Measurements from ENCODE around the gene FOXP1.

FOXP1 gene

DNA sequence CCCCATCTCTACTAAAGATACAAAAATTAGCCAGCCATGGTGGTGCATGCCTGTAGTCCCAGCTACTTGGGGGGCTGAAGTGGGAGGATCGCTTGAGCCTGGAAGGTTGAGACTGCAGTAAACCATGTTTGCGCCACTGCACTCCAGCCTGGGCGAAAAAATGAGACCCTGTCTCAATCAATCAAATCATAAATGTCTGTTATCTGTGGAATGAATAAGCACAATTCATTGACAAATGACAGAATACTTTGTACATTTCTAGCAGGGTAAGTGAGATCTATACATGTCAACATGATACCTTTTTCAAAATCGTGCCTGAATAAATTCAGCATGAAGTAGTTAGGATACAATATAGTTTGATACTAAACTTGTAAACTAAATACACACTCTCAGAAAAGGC, 181.2 kb downstream of the FOXP1 start:
- H3K23ac ChIP-seq (ENCODE audit: low read length) = no peak overlapping the region
- H2BK120ac ChIP-seq (ENCODE audit: insufficient read depth, low read length, poor library complexity) = no peak overlapping the region
- no peak overlapping the region for H4K91ac ChIP-seq (ENCODE audit: low read depth, low read length)
- no peak overlapping the region for H4K8ac ChIP-seq (ENCODE audit: low read depth, low read length)
- H3K9ac ChIP-seq (ENCODE audit: low read length) = no peak overlapping the region
- no peaks in the 10 kb centered on the region for H3K79me1 ChIP-seq (ENCODE audit: low read length)
- no peak overlapping the region for H2AFZ ChIP-seq (ENCODE audit: insufficient read depth, low read length, poor library complexity)
- no peak overlapping the region for H2BK12ac ChIP-seq (ENCODE audit: low read length)
- H3K27me3 ChIP-seq (ENCODE audit: insufficient read depth, low read length) = no peaks in the 10 kb centered on the region
- no peak overlapping the region for H3K4me3 ChIP-seq (ENCODE audit: low read depth, low read length)
- H2BK5ac ChIP-seq (ENCODE audit: low read depth, low read length, poor library complexity) = no peak overlapping the region
- H3K36me3 ChIP-seq (ENCODE audit: control insufficient read depth in 1 of 2, insufficient read depth in 2 of 2, low read length in 2 of 2) = no peaks in the 10 kb centered on the region
- H4K12ac ChIP-seq (ENCODE audit: low read depth, low read length) = no peak overlapping the region
- no peak overlapping the region for H3K14ac ChIP-seq (ENCODE audit: low read length)
- no peaks in the 10 kb centered on the region for H3K79me2 ChIP-seq (ENCODE audit: control insufficient read depth, insufficient read depth, low read length, poor library complexity)
- H3K9me3 ChIP-seq (ENCODE audit: insufficient read depth, low read depth, low read length) = no peaks in the 10 kb centered on the region
- H3K4me2 ChIP-seq (ENCODE audit: low read length) = no peak overlapping the region
- no peak overlapping the region for H3K18ac ChIP-seq (ENCODE audit: low read length)
- no peak overlapping the region for H3K27ac ChIP-seq (ENCODE audit: low read depth, low read length)
- H2AK5ac ChIP-seq (ENCODE audit: low read length) = no peak overlapping the region
- DNase-seq = no peak
- no peak overlapping the region for H3K4ac ChIP-seq (ENCODE audit: low read depth, low read length)
- WGBS (ENCODE audit: extremely low coverage, insufficient coverage, insufficient read length) = no CpG with 5 or more reads among the region's 4 CpGs
- H3K4me1 ChIP-seq (ENCODE audit: control insufficient read depth in 1 of 2, insufficient read depth in 2 of 2, low read length in 2 of 2) = no peaks in the 10 kb centered on the region

DNA sequence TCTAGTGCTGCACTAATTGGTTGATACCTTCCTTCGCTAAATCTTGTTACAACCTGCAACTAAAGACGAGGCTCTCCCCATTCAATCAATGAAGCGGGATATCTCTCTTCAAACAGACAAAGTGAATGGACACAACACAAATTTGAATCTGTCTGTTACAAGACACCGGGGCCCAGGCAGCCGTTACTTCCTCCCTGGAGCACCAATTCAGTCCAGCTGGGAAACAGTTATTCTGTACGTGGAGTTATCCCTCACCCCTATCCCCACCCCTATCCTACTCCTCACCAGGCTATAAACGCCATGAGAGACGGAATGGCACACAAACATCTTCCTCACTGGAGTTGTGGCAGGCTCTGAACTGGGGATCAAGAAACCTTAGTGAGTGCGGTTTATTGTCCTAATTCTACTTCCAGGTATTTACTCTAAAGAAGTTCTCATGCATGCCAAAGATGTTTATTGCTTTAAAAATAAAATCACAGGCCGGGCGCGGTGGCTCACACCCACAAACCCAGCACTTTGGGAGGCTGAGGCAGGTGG, 181.8 kb downstream of the FOXP1 start:
- Histone ChIP-seq H3K27me3 (ENCODE audit: insufficient read depth, low read length) (no peaks in the 10 kb centered on the region), H2AK5ac (ENCODE audit: low read length) (no peak overlapping the region), H2BK5ac (ENCODE audit: low read depth, low read length, poor library complexity) (no peak overlapping the region), H3K79me2 (ENCODE audit: control insufficient read depth, insufficient read depth, low read length, poor library complexity) (no peaks in the 10 kb centered on the region), H3K27ac (ENCODE audit: low read depth, low read length) (no peak overlapping the region), H3K9ac (ENCODE audit: low read length) (no peak overlapping the region), H2AFZ (ENCODE audit: insufficient read depth, low read length, poor library complexity) (no peak overlapping the region), H3K4me2 (ENCODE audit: low read length) (no peak overlapping the region), H3K79me1 (ENCODE audit: low read length) (no peaks in the 10 kb centered on the region), H3K4me3 (ENCODE audit: low read depth, low read length) (no peak overlapping the region), H3K18ac (ENCODE audit: low read length) (no peak overlapping the region), H3K23ac (ENCODE audit: low read length) (no peak overlapping the region), H3K14ac (ENCODE audit: low read length) (no peak overlapping the region), H2BK120ac (ENCODE audit: insufficient read depth, low read length, poor library complexity) (no peak overlapping the region), H3K9me3 (ENCODE audit: insufficient read depth, low read depth, low read length) (no peaks in the 10 kb centered on the region), H2BK12ac (ENCODE audit: low read length) (peak overlapping the region; percentile 17), H4K8ac (ENCODE audit: low read depth, low read length) (no peak overlapping the region), H3K36me3 (ENCODE audit: control insufficient read depth in 1 of 2, insufficient read depth in 2 of 2, low read length in 2 of 2) (no peaks in the 10 kb centered on the region), H3K4ac (ENCODE audit: low read depth, low read length) (no peak overlapping the region), H4K12ac (ENCODE audit: low read depth, low read length) (no peak overlapping the region), H3K4me1 (ENCODE audit: control insufficient read depth in 1 of 2, insufficient read depth in 2 of 2, low read length in 2 of 2) (no peaks in the 10 kb centered on the region), H4K91ac (ENCODE audit: low read depth, low read length) (no peak overlapping the region)
- no CpG with 5 or more reads among the region's 12 CpGs for WGBS (ENCODE audit: extremely low coverage, insufficient coverage, insufficient read length)
- no peak for DNase-seq

DNA sequence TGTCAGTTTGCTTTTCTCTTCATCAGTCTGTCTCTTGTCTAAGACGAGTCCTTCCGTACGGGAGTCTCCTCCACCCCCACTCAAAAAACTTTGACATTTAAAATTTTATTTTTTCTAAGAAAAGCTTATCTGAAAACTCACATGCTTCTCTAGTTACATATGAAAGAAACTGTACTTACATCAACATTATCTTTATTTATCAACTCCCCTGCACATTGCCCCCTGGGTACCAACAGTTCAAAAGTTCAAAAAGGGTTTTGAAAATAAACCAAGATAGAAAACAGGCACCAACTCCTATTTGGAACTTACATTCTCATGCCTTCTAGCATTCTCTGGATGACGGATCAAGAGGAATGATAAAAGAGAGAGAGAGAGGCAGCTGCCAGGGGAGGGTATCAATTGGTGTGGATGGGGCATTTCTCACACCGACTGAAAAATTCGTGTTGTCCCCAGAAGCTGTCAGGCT, 182.5 kb downstream of the FOXP1 start:
- Histone ChIP-seq H3K23ac (ENCODE audit: low read length) (no peak overlapping the region), H3K27me3 (ENCODE audit: insufficient read depth, low read length) (no peaks in the 10 kb centered on the region), H3K18ac (ENCODE audit: low read length) (no peak overlapping the region), H4K91ac (ENCODE audit: low read depth, low read length) (no peak overlapping the region), H3K4me1 (ENCODE audit: control insufficient read depth in 1 of 2, insufficient read depth in 2 of 2, low read length in 2 of 2) (no peaks in the 10 kb centered on the region), H2AFZ (ENCODE audit: insufficient read depth, low read length, poor library complexity) (no peak overlapping the region), H3K4ac (ENCODE audit: low read depth, low read length) (no peak overlapping the region), H3K9me3 (ENCODE audit: insufficient read depth, low read depth, low read length) (no peaks in the 10 kb centered on the region), H4K12ac (ENCODE audit: low read depth, low read length) (no peak overlapping the region), H3K9ac (ENCODE audit: low read length) (no peak overlapping the region), H2AK5ac (ENCODE audit: low read length) (no peak overlapping the region), H3K79me2 (ENCODE audit: control insufficient read depth, insufficient read depth, low read length, poor library complexity) (peaks cover 2% of the 10 kb centered on the region), H3K4me3 (ENCODE audit: low read depth, low read length) (no peak overlapping the region), H4K8ac (ENCODE audit: low read depth, low read length) (no peak overlapping the region), H3K79me1 (ENCODE audit: low read length) (no peaks in the 10 kb centered on the region), H3K27ac (ENCODE audit: low read depth, low read length) (no peak overlapping the region), H2BK12ac (ENCODE audit: low read length) (no peak overlapping the region), H3K14ac (ENCODE audit: low read length) (no peak overlapping the region), H2BK5ac (ENCODE audit: low read depth, low read length, poor library complexity) (no peak overlapping the region), H2BK120ac (ENCODE audit: insufficient read depth, low read length, poor library complexity) (no peak overlapping the region), H3K4me2 (ENCODE audit: low read length) (no peak overlapping the region), H3K36me3 (ENCODE audit: control insufficient read depth in 1 of 2, insufficient read depth in 2 of 2, low read length in 2 of 2) (no peaks in the 10 kb centered on the region)
- WGBS (ENCODE audit: extremely low coverage, insufficient coverage, insufficient read length) = no CpG with 5 or more reads among the region's 6 CpGs
- DNase-seq = no peak

DNA sequence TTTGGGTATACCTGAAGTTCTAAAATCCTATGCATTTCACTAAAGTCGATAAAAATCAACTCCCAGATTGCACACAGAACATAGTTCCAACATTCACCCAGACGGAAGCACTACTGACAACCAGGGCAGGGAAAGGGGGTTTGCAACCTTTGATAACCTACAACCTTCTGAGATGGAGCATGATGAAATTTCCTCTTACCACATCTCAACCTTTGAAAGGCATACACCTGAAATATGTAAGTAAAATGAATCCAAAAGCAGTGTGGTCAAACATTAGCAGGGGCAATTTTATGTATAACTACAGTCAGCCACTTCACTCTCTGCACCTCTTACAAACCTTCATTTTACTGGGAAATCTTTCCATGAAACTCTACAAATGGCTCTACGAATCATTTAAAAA, 184.1 kb downstream of the FOXP1 start:
- H3K4ac ChIP-seq (ENCODE audit: low read depth, low read length) = no peak overlapping the region
- H3K79me1 ChIP-seq (ENCODE audit: low read length) = no peaks in the 10 kb centered on the region
- no peak overlapping the region for H2BK120ac ChIP-seq (ENCODE audit: insufficient read depth, low read length, poor library complexity)

More for the DNA sequence above, 184.1 kb downstream of the FOXP1 start:
- Histone ChIP-seq H3K9ac (ENCODE audit: low read length) (no peak overlapping the region), H4K91ac (ENCODE audit: low read depth, low read length) (no peak overlapping the region), H3K36me3 (ENCODE audit: control insufficient read depth in 1 of 2, insufficient read depth in 2 of 2, low read length in 2 of 2) (no peaks in the 10 kb centered on the region), H3K79me2 (ENCODE audit: control insufficient read depth, insufficient read depth, low read length, poor library complexity) (peaks cover 2% of the 10 kb centered on the region), H3K4me2 (ENCODE audit: low read length) (no peak overlapping the region), H3K9me3 (ENCODE audit: insufficient read depth, low read depth, low read length) (no peaks in the 10 kb centered on the region), H2AK5ac (ENCODE audit: low read length) (no peak overlapping the region), H2BK5ac (ENCODE audit: low read depth, low read length, poor library complexity) (no peak overlapping the region), H3K4me1 (ENCODE audit: control insufficient read depth in 1 of 2, insufficient read depth in 2 of 2, low read length in 2 of 2) (no peaks in the 10 kb centered on the region), H3K23ac (ENCODE audit: low read length) (no peak overlapping the region), H4K8ac (ENCODE audit: low read depth, low read length) (no peak overlapping the region), H3K4me3 (ENCODE audit: low read depth, low read length) (no peak overlapping the region), H2AFZ (ENCODE audit: insufficient read depth, low read length, poor library complexity) (no peak overlapping the region), H3K14ac (ENCODE audit: low read length) (no peak overlapping the region), H4K12ac (ENCODE audit: low read depth, low read length) (no peak overlapping the region), H2BK12ac (ENCODE audit: low read length) (no peak overlapping the region), H3K27me3 (ENCODE audit: insufficient read depth, low read length) (no peaks in the 10 kb centered on the region), H3K27ac (ENCODE audit: low read depth, low read length) (no peak overlapping the region), H3K18ac (ENCODE audit: low read length) (no peak overlapping the region)
- no CpG with 5 or more reads among the region's 3 CpGs for WGBS (ENCODE audit: extremely low coverage, insufficient coverage, insufficient read length)
- DNase-seq = no peak

All from trophoblast cell (in vitro differentiated cells and primary cell).